ENCODE data around the gene MARCHF10. TPM values are rescaled to one million over a fixed set of nuclear protein-coding genes. Genes with fewer than 3 reads are reported as not detected.

The MARCHF10 gene
- total RNA-seq, 1 experiment from 2014 or later = not detected

DNA sequence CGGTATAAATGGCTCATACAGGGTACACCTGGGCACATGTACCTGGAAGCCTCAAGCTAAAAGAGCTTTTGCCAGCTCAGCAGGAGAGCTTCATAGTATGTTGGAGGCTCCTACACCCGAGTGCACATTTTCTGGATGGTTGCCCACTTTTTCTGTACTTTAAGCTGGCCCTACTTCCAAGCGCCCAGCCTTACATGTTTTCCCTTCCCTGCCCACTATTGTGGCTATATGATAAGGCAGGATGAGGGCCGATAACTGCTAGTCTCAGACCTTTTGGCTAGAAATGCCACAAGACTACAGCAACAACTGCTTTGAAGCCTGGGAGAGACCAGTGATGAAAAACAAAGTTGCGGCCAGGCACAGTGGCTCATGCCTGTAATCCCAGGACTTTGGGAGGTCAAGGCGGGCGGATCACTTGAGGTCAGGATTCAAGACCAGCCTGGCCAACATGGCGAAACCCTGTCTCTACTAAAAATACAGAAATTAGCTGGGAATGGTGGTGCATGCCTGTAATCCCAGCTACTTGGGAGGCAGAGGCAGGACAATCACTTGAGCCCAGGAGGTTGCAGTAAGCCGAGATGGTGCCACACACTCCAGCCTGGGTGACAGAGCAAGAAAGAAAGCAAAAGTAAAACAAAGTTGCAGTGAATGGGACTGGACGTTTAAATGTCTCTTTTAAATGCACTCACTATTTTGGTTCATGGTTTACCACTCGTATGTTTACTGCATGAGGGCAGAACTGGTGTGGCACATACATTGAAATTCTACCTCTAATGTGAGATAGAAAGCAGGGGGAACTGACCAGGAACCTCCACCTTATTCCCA, 14.2 kb upstream of the MARCHF10 start:
- DNase-seq (ENCODE audit: low read depth) = no peak

GRCh38 chr17:62821189-62822079, 13.3 kb upstream of the MARCHF10 start:
- DNase-seq (ENCODE audit: low read depth) = no peak

DNA sequence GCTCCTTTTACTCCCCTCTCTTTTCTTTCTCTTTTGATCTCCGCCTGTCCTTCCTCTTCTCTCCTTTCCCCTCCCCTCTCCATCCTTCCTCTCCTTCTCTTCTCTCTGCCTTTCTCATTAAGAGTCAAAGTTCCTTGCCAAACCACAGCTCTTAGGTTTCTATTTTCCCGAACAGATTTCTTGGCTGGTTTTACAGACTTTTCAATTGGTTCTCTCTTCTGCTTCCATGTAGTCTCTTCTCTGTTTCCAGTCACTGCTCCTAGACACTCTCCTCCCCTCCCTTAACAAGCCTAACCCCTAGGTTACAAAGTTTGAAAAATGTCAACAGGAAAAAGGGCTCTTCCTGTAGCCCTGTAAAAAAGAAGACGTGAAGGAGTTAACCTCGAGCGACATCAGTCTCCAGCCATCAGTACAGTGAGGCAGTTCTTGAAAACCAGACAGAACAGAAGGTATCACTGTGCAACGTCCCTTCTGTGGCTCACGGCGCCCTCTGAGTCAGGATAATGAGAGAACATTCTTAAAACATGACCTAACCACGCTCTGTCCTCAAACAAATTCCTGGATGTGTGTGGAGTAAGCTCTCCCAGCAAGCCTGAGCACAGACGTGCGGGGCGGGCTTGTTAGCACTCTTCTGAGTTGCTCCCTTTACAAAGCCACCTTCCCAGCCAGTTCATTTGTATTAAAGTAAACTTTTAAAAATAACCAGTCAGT, 11.6 kb upstream of the MARCHF10 start:
- peak; percentile 95 for DNase-seq (ENCODE audit: low read depth)

DNA sequence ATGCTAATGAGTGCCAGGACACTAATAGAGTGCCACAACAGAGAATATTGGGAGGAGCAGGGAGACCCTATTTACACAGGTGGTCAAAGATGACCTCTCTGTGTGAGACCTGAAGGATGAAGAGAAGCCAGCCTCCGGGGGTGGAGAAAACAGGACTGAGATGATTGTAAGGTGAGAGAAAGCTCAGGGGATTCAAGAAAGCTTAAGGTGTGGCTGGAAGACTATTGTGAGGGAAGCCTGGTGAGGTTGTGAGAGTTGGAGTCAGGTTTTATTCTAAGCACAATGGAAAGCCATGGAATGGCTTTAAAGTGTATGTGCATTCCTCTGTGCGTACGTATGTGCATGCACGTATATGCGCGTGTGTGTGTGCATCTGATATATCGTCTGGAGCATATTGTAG, 10.4 kb upstream of the MARCHF10 start:
- DNase-seq (ENCODE audit: low read depth) = no peak

GRCh38 chr17:62816282-62816839, 8.2 kb upstream of the MARCHF10 start:
- DNase-seq (ENCODE audit: low read depth) = no peak

DNA sequence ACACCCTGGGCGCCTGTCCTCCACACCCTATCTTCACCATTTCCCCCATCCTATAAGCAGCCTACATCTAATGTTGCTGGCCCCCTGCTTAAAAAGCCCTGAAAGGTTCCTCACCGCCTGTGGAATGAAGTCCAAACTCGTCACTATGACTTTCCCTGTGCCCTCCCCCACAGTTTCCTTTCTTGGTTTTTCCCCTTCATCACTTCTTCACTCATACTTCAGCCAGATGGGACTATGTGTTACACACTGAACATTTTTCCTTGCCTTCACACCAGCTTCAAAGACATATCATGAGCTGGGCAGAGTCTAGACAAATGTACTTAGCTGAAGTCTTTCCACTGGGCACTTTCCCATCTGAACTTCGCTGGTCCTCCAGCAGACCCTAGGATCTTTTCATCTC, 1.5 kb upstream of the MARCHF10 start:
- no peak for DNase-seq (ENCODE audit: low read depth)

DNA sequence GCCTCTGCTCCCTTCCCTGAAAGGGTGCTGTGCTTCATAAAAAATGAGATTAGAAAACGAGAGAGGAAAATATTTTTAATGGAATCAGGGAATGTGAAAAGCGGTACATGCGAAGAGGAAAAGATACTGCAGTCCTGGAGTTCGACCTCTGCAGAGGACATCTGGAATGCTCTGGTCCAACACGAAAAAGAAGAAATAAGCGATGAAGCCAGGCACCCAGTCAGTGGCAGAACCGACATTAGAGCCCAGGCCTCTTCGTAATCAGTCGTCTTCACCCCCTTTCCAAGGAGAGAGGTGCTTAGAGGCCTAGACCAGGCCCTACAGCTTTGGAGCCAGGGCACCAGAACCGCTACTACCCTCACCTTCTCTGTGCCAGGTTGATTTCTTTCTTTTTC, 459 bp upstream of the MARCHF10 start:
- no peak for DNase-seq (ENCODE audit: low read depth)

- DNase-seq (ENCODE audit: low read depth) = no peak
Observed at GRCh38 chr17:62805234-62805633, 2.9 kb downstream of the MARCHF10 start.

GRCh38 chr17:62804822-62805221, 3.3 kb downstream of the MARCHF10 start:
- DNase-seq (ENCODE audit: low read depth) = peak; percentile 41

GRCh38 chr17:62804025-62804424, 4.1 kb downstream of the MARCHF10 start:
- no peak for DNase-seq (ENCODE audit: low read depth)

DNA sequence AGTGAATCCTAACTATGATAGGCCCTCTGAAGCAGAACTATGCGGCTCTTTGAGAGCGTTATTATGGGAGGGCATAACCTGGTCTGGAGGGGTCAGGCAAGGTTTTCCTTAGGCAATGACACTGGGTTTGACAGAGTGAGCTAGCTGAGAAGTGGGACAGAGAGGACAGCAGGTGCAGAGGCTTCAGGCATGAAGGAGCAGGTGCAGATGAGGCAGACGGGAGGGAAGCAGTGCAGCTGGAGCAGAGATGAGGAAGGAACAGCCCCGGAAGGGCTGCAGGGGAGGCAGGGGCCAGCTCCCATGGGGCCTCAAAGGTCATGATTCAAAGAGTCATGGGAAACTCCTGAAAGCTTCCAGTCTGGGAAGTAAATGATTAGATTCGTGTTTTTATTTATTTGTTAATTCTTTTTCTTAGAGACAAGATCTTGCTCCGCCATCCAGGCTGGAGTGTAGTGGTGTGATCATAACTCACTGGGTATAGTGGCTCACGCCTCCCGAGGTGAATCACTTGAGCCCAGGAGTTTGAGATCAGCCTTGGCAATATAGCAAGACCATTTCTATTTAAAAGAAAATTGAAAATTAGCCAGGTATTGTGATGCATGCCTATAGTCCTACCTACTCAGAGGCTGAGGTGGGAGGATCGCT, 5.4 kb downstream of the MARCHF10 start:
- DNase-seq (ENCODE audit: low read depth) = no peak

- DNase-seq (ENCODE audit: low read depth) = no peak
Observed at GRCh38 chr17:62801553-62802114, 6.5 kb downstream of the MARCHF10 start.

GRCh38 chr17:62800585-62800984, 7.5 kb downstream of the MARCHF10 start:
- no peak for DNase-seq (ENCODE audit: low read depth)

DNA sequence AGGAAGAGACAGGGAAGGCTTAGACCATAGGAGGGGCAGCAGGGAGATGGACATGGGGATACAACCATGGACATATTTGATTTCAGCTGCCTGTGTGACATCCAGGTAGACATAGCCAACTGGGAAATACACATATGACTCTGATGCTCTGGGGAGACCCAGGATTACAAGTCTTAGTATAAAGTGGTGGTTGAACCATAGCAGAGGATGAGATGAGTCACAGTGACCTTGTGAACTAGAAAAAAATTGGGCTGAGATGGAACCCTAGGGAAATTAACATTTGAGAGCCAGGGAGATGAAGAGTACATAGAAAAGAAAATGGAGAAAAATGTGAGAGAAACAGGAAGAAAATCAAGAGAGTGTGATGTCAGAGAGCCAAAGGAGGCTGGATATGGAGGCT, 10.2 kb downstream of the MARCHF10 start:
- DNase-seq (ENCODE audit: low read depth) = peak; percentile 39

DNA sequence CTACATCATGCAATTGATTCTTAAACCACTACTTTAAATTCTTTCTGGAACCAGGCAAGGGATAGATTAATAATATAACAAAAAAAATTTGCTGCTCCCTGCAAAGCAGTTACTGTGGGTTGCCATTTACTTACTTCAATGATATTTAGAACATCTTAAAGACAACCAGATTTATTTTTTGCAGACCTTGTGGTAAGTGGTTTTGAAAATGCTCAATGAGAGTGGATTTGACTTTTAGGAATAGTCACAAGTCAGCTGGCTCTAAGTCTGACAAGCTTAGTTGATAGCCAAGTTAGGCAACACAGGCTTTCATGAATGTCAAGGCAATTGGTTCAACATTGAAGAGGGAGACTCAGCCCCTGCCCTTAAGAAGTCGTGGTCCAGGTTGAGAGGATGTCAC, 11.8 kb downstream of the MARCHF10 start:
- DNase-seq (ENCODE audit: low read depth) = no peak

GRCh38 chr17:62794666-62794971, 13.5 kb downstream of the MARCHF10 start:
- no peak for DNase-seq (ENCODE audit: low read depth)

DNA sequence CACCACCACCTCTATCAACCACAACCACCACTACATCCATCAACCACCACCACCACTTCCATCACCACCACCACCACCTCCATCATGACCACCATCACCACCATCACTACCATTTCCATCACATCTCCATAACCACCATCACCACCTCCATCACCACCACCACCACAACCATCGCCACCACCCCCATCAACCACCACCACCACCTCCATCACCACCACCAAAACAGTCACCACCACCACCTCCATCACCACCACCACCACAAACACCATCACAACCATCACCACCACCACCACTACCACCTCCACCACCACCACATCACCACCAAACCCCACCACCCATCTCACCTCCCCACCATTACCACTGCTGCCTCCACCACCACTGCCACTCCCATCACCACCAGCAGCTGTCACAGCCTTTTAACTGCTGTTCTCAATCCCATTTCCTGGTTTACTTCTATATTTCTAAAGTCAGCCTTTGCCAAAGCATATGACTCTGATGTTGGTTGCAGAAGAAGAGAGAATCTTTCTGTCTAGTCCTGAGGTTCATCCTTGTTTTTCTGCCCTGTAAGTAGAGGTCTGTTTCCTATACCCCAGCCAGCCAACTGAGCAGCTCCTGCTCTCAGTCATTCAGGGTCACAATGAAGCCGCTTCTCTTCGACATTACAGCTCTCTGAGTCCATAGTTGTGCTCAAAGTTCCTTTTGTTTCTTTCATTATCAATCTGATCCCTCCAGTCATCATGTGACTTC, 14.0 kb downstream of the MARCHF10 start:
- DNase-seq (ENCODE audit: low read depth) = no peak

- no peak for DNase-seq (ENCODE audit: low read depth)
Observed at GRCh38 chr17:62792447-62792800, 15.7 kb downstream of the MARCHF10 start.

- peak; percentile 91 for DNase-seq (ENCODE audit: low read depth)
Observed at GRCh38 chr17:62791767-62792446, 16.2 kb downstream of the MARCHF10 start.

- peak; percentile 85 for DNase-seq (ENCODE audit: low read depth)
Observed at GRCh38 chr17:62791235-62791734, 16.8 kb downstream of the MARCHF10 start.

Data from RPMI7951 (cell line).